Measurements from ENCODE around the gene CDC37.

The CDC37 gene

DNA sequence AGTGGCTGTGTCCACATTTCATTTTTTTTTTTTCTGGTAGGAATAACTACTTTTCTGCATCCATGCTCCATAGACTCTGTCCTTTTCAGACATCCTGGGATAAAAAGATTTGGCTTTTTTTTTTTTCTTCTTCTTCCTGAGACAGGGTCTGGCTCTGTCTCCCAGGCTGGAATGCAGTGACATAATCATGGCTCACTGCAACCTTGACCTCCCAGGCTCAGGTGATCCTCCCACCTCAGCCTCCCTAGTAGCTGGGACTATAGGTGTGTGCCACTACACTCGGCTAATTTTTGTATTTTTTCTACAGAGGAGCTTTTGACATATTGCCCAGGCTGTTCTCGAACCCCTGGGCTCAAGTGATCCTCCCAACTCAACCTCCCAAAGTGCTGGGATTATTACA, 59.8 kb downstream of the CDC37 start:
- Histone ChIP-seq H3K4me3 (ENCODE audit: low read depth in 1 of 2, low read length in 2 of 2) (no peak overlapping the region), H3K27me3 (ENCODE audit: control insufficient read depth in 1 of 2, insufficient read depth in 2 of 2, low read length in 2 of 2) (no peaks in the 10 kb centered on the region), H3K9ac (ENCODE audit: low read length) (no peak overlapping the region), H3K4me1 (ENCODE audit: insufficient read depth, low read length) (no peaks in the 10 kb centered on the region), H3K27ac (ENCODE audit: low read depth, low read length) (no peak overlapping the region), H3K36me3 (ENCODE audit: insufficient read depth, low read length) (no peaks in the 10 kb centered on the region), H3K9me3 (ENCODE audit: low read length) (no peaks in the 10 kb centered on the region)
